ENCODE data around the gene TNNI3K.

DNA sequence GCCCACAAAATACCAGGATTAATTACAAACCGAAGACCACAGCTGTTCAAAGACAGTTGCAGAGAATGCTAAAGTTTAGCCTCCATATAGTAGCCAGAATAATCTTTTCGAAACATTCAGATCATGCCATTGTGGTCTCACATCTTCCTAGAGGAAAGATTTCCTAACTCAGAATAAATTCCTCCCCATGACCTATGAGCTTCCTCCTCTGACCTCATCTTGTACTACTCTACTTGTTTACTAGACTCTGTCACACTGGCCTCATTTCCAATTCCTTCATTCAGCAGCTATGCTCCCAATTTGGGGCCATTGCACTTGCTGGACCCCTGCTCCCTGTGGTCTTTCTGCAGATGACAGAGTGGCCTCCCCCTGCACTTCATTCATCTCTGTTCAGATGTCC lies 349.0 kb downstream of the TNNI3K start:
- TF ChIP-seq, protein P1, sequence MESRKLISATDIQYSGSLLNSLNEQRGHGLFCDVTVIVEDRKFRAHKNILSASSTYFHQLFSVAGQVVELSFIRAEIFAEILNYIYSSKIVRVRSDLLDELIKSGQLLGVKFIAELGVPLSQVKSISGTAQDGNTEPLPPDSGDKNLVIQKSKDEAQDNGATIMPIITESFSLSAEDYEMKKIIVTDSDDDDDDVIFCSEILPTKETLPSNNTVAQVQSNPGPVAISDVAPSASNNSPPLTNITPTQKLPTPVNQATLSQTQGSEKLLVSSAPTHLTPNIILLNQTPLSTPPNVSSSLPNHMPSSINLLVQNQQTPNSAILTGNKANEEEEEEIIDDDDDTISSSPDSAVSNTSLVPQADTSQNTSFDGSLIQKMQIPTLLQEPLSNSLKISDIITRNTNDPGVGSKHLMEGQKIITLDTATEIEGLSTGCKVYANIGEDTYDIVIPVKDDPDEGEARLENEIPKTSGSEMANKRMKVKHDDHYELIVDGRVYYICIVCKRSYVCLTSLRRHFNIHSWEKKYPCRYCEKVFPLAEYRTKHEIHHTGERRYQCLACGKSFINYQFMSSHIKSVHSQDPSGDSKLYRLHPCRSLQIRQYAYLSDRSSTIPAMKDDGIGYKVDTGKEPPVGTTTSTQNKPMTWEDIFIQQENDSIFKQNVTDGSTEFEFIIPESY (IDR thresholded peaks at IDR 0.05; ENCODE audit: borderline replicate concordance, low read depth) = no peak
- no peak for TF ChIP-seq POLR2AphosphoS5 (IDR thresholded peaks at IDR 0.05; ENCODE audit: low read depth, low read length)
- TF ChIP-seq, protein P2, sequence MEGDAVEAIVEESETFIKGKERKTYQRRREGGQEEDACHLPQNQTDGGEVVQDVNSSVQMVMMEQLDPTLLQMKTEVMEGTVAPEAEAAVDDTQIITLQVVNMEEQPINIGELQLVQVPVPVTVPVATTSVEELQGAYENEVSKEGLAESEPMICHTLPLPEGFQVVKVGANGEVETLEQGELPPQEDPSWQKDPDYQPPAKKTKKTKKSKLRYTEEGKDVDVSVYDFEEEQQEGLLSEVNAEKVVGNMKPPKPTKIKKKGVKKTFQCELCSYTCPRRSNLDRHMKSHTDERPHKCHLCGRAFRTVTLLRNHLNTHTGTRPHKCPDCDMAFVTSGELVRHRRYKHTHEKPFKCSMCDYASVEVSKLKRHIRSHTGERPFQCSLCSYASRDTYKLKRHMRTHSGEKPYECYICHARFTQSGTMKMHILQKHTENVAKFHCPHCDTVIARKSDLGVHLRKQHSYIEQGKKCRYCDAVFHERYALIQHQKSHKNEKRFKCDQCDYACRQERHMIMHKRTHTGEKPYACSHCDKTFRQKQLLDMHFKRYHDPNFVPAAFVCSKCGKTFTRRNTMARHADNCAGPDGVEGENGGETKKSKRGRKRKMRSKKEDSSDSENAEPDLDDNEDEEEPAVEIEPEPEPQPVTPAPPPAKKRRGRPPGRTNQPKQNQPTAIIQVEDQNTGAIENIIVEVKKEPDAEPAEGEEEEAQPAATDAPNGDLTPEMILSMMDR (IDR thresholded peaks at IDR 0.05) = no peak
- TF ChIP-seq EZH2phosphoT487 (IDR thresholded peaks at IDR 0.05; ENCODE audit: borderline replicate concordance, low read depth) = no peak

Measured in SK-N-SH (cell line).